SK-N-SH treated with all-trans-retinoic acid at 6 μM for 48 hours (cell line): Measurements from ENCODE around the gene DUSP16.
"Not testable (repeated sequence)": the region's sequence is repeated elsewhere in the genome, so short reads cannot be mapped to it uniquely, and the experiment has no call there.

Experiments used
- ATAC-seq: fragments of 200-7000 bp; cut with Tn5 transposase; 3 replicates; pipeline ENCODE4 v1.9.1; 2020; ENCODE audit warnings: mild to moderate bottlenecking, moderate library complexity
- ARNTL ChIP-seq: fragments of 450-650 bp; formaldehyde crosslinking; IDR thresholded peaks from 2 replicates; pipeline ENCODE4 v1.5.0; 2020; ENCODE audit warnings: low read depth, mild to moderate bottlenecking, moderate library complexity, borderline replicate concordance
- BACH2 ChIP-seq: fragments of 250-450 bp; sonication (Bioruptor Pico); IDR thresholded peaks from 2 replicates; pipeline ENCODE4 v1.9.0; 2021; ENCODE audit warnings: mild to moderate bottlenecking, borderline replicate concordance
- CSDC2 ChIP-seq: fragments of 250-450 bp; sonication (Bioruptor Pico); IDR thresholded peaks from 2 replicates; pipeline ENCODE4 v1.5.0; 2020; ENCODE audit warnings: mild to moderate bottlenecking, moderate library complexity
- ESRRG ChIP-seq: fragments of 250-450 bp; sonication (Bioruptor Pico); IDR thresholded peaks from 2 replicates; pipeline ENCODE4 v1.6.1; 2021; ENCODE audit warnings: mild to moderate bottlenecking
- ISL1 ChIP-seq: fragments of 250-450 bp; sonication (Bioruptor Pico); IDR thresholded peaks from 2 replicates; pipeline ENCODE4 v2.1.2; 2022; ENCODE audit warnings: mild to moderate bottlenecking, moderate library complexity
- OSR1 ChIP-seq: fragments of 250-450 bp; sonication (Bioruptor Pico); IDR thresholded peaks from 2 replicates; pipeline ENCODE4 v1.8.0; 2022; ENCODE audit warnings: moderate library complexity, mild to moderate bottlenecking, inconsistent platforms
- PPARA ChIP-seq: fragments of 250-450 bp; sonication (Bioruptor Pico); IDR thresholded peaks from 2 replicates; pipeline ENCODE4 v1.5.0; 2020; ENCODE audit warnings: mild to moderate bottlenecking, borderline replicate concordance
- RARB ChIP-seq: fragments of 250-450 bp; sonication (Bioruptor Pico); IDR thresholded peaks from 2 replicates; pipeline ENCODE4 v1.8.0; 2021; ENCODE audit warnings: mild to moderate bottlenecking, moderate library complexity
- SNAI2 ChIP-seq: fragments of 250-450 bp; sonication (Bioruptor Pico); IDR thresholded peaks from 2 replicates; pipeline ENCODE4 v1.5.0; 2020; ENCODE audit warnings: mild to moderate bottlenecking, moderate library complexity
- TCF4 ChIP-seq: fragments of 250-450 bp; sonication (Bioruptor Pico); IDR thresholded peaks from 2 replicates; pipeline ENCODE4 v1.8.0; 2021; ENCODE audit warnings: mild to moderate bottlenecking, moderate library complexity, borderline replicate concordance
- TOX ChIP-seq: fragments of 250-450 bp; sonication (Bioruptor Pico); IDR thresholded peaks from 2 replicates; pipeline ENCODE4 v1.8.0; 2021; ENCODE audit warnings: mild to moderate bottlenecking, moderate library complexity, borderline replicate concordance
- ZC3H10 ChIP-seq: fragments of 250-450 bp; sonication (Bioruptor Pico); IDR thresholded peaks from 2 replicates; pipeline ENCODE4 v1.5.1; 2021; ENCODE audit warnings: mild to moderate bottlenecking, moderate library complexity
- ZFP3 ChIP-seq: fragments of 250-450 bp; sonication (Bioruptor Pico); IDR thresholded peaks from 2 replicates; pipeline ENCODE4 v1.5.0; 2020; ENCODE audit warnings: mild to moderate bottlenecking, moderate library complexity
- ZFP30 ChIP-seq: fragments of 450-650 bp; formaldehyde crosslinking; IDR thresholded peaks from 2 replicates; pipeline ENCODE4 v1.5.0; 2022; ENCODE audit warnings: mild to moderate bottlenecking, moderate library complexity
- ZNF565 ChIP-seq: fragments of 450-650 bp; formaldehyde crosslinking; conservative IDR thresholded peaks from 2 replicates; pipeline ENCODE4 v1.5.0; 2020; ENCODE audit warnings: low read depth, mild to moderate bottlenecking, moderate library complexity
- ZNF70 ChIP-seq: fragments of 450-650 bp; formaldehyde crosslinking; IDR thresholded peaks from 2 replicates; pipeline ENCODE4 v1.5.0; 2020; ENCODE audit warnings: mild to moderate bottlenecking, moderate library complexity
- ZNF8 ChIP-seq: fragments of 450-650 bp; formaldehyde crosslinking; IDR thresholded peaks from 2 replicates; pipeline ENCODE4 v1.5.0; 2020; ENCODE audit warnings: mild to moderate bottlenecking, moderate library complexity
- TF ChIP-seq, protein P1 (sequence below): fragments of 250-450 bp; sonication (Bioruptor Pico); IDR thresholded peaks from 2 replicates; pipeline ENCODE4 v1.5.0; 2020; ENCODE audit warnings: mild to moderate bottlenecking, moderate library complexity
- TF ChIP-seq, protein P2 (sequence below): fragments of 250-450 bp; sonication (Bioruptor Pico); IDR thresholded peaks from 2 replicates; pipeline ENCODE4 v1.8.0; 2021; ENCODE audit warnings: low read depth, mild to moderate bottlenecking, moderate library complexity, borderline replicate concordance
- TF ChIP-seq, protein P3 (sequence below): fragments of 250-450 bp; sonication (Bioruptor Pico); IDR thresholded peaks from 2 replicates; pipeline ENCODE4 v1.8.0; 2020; ENCODE audit warnings: mild to moderate bottlenecking, moderate library complexity, borderline replicate concordance
- TF ChIP-seq, protein P4 (sequence below): fragments of 250-450 bp; sonication (Bioruptor Pico); IDR thresholded peaks from 2 replicates; pipeline ENCODE4 v1.5.1; 2020; ENCODE audit warnings: low read depth, mild to moderate bottlenecking, moderate library complexity
- TF ChIP-seq, protein P5 (sequence below): fragments of 250-450 bp; sonication (Bioruptor Pico); IDR thresholded peaks from 2 replicates; pipeline ENCODE4 v1.5.1; 2021; ENCODE audit warnings: mild to moderate bottlenecking, moderate library complexity

DUSP16 gene

DNA sequence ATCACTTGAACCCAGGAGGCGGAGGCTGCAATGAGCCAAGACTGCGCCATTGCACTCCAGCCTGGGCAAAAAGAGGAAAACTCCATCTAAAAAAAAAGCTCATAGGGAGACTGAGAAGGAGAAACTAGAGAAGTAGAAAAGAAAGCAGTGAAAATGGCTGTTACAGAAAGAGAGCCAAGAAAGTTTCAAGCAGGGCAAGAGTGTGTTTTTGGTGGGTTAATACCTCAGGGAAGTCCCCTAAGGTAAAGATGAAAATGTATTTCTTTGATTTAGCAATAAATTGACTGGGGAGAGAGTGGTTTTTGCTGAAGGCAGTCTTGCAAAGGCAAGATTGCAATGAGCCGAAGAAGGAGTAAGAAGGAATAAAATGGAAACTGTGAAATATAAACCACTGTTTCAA is 10.0 kb upstream of the DUSP16 start:
- TF ChIP-seq ZFP3 (CRISPR knock-in tag) (no peak), ZFP30 (no peak), RARB (CRISPR knock-in tag) (no peak), OSR1 (no peak), SNAI2 (CRISPR knock-in tag) (no peak), TCF4 (CRISPR knock-in tag) (no peak), ZNF565 (no peak), ZC3H10 (CRISPR knock-in tag) (no peak), ARNTL (no peak), ISL1 (CRISPR knock-in tag) (no peak), PPARA (no peak), TOX (no peak), ZNF70 (CRISPR knock-in tag) (no peak), ESRRG (CRISPR knock-in tag) (no peak), CSDC2 (CRISPR knock-in tag) (no peak)
- TF ChIP-seq, protein P1, sequence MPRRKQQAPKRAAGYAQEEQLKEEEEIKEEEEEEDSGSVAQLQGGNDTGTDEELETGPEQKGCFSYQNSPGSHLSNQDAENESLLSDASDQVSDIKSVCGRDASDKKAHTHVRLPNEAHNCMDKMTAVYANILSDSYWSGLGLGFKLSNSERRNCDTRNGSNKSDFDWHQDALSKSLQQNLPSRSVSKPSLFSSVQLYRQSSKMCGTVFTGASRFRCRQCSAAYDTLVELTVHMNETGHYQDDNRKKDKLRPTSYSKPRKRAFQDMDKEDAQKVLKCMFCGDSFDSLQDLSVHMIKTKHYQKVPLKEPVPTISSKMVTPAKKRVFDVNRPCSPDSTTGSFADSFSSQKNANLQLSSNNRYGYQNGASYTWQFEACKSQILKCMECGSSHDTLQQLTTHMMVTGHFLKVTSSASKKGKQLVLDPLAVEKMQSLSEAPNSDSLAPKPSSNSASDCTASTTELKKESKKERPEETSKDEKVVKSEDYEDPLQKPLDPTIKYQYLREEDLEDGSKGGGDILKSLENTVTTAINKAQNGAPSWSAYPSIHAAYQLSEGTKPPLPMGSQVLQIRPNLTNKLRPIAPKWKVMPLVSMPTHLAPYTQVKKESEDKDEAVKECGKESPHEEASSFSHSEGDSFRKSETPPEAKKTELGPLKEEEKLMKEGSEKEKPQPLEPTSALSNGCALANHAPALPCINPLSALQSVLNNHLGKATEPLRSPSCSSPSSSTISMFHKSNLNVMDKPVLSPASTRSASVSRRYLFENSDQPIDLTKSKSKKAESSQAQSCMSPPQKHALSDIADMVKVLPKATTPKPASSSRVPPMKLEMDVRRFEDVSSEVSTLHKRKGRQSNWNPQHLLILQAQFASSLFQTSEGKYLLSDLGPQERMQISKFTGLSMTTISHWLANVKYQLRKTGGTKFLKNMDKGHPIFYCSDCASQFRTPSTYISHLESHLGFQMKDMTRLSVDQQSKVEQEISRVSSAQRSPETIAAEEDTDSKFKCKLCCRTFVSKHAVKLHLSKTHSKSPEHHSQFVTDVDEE (CRISPR knock-in tag), result no peak
- TF ChIP-seq, protein P2, sequence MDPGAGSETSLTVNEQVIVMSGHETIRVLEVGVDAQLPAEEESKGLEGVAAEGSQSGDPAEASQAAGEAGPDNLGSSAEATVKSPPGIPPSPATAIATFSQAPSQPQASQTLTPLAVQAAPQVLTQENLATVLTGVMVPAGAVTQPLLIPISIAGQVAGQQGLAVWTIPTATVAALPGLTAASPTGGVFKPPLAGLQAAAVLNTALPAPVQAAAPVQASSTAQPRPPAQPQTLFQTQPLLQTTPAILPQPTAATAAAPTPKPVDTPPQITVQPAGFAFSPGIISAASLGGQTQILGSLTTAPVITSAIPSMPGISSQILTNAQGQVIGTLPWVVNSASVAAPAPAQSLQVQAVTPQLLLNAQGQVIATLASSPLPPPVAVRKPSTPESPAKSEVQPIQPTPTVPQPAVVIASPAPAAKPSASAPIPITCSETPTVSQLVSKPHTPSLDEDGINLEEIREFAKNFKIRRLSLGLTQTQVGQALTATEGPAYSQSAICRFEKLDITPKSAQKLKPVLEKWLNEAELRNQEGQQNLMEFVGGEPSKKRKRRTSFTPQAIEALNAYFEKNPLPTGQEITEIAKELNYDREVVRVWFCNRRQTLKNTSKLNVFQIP (CRISPR knock-in tag), result no peak
- TF ChIP-seq, protein P3, sequence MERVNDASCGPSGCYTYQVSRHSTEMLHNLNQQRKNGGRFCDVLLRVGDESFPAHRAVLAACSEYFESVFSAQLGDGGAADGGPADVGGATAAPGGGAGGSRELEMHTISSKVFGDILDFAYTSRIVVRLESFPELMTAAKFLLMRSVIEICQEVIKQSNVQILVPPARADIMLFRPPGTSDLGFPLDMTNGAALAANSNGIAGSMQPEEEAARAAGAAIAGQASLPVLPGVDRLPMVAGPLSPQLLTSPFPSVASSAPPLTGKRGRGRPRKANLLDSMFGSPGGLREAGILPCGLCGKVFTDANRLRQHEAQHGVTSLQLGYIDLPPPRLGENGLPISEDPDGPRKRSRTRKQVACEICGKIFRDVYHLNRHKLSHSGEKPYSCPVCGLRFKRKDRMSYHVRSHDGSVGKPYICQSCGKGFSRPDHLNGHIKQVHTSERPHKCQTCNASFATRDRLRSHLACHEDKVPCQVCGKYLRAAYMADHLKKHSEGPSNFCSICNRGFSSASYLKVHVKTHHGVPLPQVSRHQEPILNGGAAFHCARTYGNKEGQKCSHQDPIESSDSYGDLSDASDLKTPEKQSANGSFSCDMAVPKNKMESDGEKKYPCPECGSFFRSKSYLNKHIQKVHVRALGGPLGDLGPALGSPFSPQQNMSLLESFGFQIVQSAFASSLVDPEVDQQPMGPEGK (CRISPR knock-in tag), result no peak
- TF ChIP-seq, protein P4, sequence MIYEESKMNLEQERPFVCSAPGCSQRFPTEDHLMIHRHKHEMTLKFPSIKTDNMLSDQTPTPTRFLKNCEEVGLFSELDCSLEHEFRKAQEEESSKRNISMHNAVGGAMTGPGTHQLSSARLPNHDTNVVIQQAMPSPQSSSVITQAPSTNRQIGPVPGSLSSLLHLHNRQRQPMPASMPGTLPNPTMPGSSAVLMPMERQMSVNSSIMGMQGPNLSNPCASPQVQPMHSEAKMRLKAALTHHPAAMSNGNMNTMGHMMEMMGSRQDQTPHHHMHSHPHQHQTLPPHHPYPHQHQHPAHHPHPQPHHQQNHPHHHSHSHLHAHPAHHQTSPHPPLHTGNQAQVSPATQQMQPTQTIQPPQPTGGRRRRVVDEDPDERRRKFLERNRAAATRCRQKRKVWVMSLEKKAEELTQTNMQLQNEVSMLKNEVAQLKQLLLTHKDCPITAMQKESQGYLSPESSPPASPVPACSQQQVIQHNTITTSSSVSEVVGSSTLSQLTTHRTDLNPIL (CRISPR knock-in tag), result no peak
- TF ChIP-seq, protein P5, sequence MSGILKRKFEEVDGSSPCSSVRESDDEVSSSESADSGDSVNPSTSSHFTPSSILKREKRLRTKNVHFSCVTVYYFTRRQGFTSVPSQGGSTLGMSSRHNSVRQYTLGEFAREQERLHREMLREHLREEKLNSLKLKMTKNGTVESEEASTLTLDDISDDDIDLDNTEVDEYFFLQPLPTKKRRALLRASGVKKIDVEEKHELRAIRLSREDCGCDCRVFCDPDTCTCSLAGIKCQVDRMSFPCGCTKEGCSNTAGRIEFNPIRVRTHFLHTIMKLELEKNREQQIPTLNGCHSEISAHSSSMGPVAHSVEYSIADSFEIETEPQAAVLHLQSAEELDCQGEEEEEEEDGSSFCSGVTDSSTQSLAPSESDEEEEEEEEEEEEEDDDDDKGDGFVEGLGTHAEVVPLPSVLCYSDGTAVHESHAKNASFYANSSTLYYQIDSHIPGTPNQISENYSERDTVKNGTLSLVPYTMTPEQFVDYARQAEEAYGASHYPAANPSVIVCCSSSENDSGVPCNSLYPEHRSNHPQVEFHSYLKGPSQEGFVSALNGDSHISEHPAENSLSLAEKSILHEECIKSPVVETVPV (CRISPR knock-in tag), result no peak
- no peak for ATAC-seq

DNA sequence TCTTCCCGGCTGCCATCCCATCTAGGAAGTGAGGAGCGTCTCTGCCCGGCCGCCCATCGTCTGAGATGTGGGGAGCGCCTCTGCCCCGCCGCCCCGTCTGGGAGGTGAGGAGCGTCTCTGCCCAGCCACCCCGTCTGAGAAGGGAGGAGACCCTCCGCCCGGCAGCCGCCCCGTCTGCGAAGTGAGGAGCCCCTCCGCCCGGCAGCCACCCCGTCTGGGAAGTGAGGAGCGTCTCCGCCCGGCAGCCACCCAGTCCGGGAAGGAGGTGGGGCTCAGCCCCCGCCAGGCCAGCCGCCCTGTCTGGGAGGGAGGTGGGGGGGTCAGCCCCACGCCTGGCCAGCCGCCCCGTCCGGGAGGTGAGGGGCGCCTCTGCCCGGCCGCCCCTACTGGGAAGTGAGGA is 3.3 kb upstream of the DUSP16 start:
- ATAC-seq, result not testable (repeated sequence)

DNA sequence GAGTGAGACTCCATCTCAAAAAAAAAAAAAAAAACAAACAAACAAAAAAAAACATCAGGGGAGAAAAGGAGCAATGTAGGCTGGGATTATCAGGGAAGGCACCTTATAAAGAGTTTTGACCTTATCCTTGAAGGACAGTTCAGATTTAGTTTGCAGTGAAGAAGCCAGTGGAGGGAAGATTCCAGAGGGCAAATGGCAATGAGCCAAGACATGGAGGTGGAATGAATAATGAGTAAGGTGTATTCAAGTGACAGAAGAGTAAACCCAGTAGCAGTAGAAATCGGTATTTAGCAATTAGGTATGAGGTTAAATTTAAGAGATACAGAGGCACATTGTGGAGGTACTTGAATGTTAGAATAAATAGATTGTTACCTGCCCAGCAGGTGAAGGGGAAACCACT is 2.2 kb upstream of the DUSP16 start:
- TF ChIP-seq BACH2 (CRISPR knock-in tag) (no peak), ZNF8 (CRISPR knock-in tag) (no peak), SNAI2 (CRISPR knock-in tag) (no peak), TOX (no peak), ZC3H10 (CRISPR knock-in tag) (no peak), ZNF565 (no peak), RARB (CRISPR knock-in tag) (no peak)
- TF ChIP-seq, protein P2 (CRISPR knock-in tag), result no peak
- TF ChIP-seq, protein P5 (CRISPR knock-in tag), result no peak
- TF ChIP-seq, protein P4 (CRISPR knock-in tag), result no peak
- no peak for ATAC-seq
